Mucosa of descending colon (tissue), 3 donors: ENCODE measurements around the gene RGS7. TPM values are rescaled to one million over a fixed set of nuclear protein-coding genes. Genes with fewer than 3 reads are reported as not detected.
"Not testable (repeated sequence)": the region's sequence is repeated elsewhere in the genome, so short reads cannot be mapped to it uniquely, and the experiment has no call there.

Experiments
- ATAC-seq: fragments of 200-7000 bp; cut with Tn5 transposase; one replicate; pipeline ENCODE4 v1.9.1; 2020; ENCODE audit warnings: mild to moderate bottlenecking, moderate library complexity
- DNase-seq, 3 donors: peaks; one replicate each; pipeline ENCODE4 v3.0.0-alpha.2; 2020
- H3K36me3 ChIP-seq: fragments of 200-600 bp; one replicate; pipeline ENCODE4 v1.8.0; 2021; ENCODE audit warnings: low read depth, mild to moderate bottlenecking
- H3K4me1 ChIP-seq: fragments of 200-600 bp; one replicate; pipeline ENCODE4 v1.8.0; 2021; ENCODE audit warnings: low read depth, mild to moderate bottlenecking
- H3K4me3 ChIP-seq: fragments of 200-600 bp; one replicate; pipeline ENCODE4 v1.8.0; 2021; ENCODE audit warnings: mild to moderate bottlenecking
- H3K9me3 ChIP-seq: fragments of 200-600 bp; one replicate; pipeline ENCODE4 v1.8.0; 2021; ENCODE audit warnings: mild to moderate bottlenecking
- CTCF ChIP-seq: fragments of 200-600 bp; IDR thresholded peaks from one replicate; pipeline ENCODE4 v1.8.0; 2022; ENCODE audit warnings: antibody characterized with exemption, mild to moderate bottlenecking
- intact Hi-C, 2 donors: fragments of 100-400 bp; cut with DNase I in 1 of 2; cut with micrococcal nuclease in 1 of 2; formaldehyde crosslinking; loops; one replicate each; pipeline versions ENCODE4 v1.11.0 to v1.11.1; 2022; cut with DNase I, micrococcal nuclease
- total RNA-seq, 3 donors: library from RNA; stranded (reverse); fragmentation: NEBNext Ultra II Directional in 2 of 3; extraction: Animal tissue kit (Norgen Biotek cat#: 25700) in 2 of 3; gene quantifications; one replicate each; pipeline versions ENCODE4 v1.2.1 to v1.2.4, GENCODE V29; 2021 to 2023
- donor health status: DM: no; HTN: no; CAD: no; lungs with moderate emphysema.
- donor health status: DM: no; HTN: no; CAD: no.
- donor health status: DM: no; HTN: yes; CAD: no.

RGS7 gene
- total RNA-seq, 3 donors from 2014 or later, result 0.51 TPM; not detected in 2

GRCh38 chr1:241177660-241178059, 179.3 kb downstream of the RGS7 start:
- TF ChIP-seq CTCF, result no peak
- Histone ChIP-seq H3K36me3 (no peaks in the 10 kb centered on the region), H3K9me3 (no peaks in the 10 kb centered on the region), H3K4me3 (no peak overlapping the region), H3K4me1 (no peaks in the 10 kb centered on the region)
- ATAC-seq (no peak), DNase-seq (no peak)
- intact Hi-C loops, result no loop called here

- no peak for TF ChIP-seq CTCF
- no peaks in the 10 kb centered on the region for H3K4me1 ChIP-seq
Measured at GRCh38 chr1:241172486-241172885, 184.5 kb downstream of the RGS7 start.

GRCh38 chr1:241171991-241172390, 185.0 kb downstream of the RGS7 start:
- Histone ChIP-seq H3K4me3 (no peak overlapping the region), H3K4me1 (no peaks in the 10 kb centered on the region), H3K9me3 (no peaks in the 10 kb centered on the region), H3K36me3 (no peaks in the 10 kb centered on the region)
- intact Hi-C loops, result no loop called here
- TF ChIP-seq CTCF, result no peak
- ATAC-seq (no peak), DNase-seq (no peak)

More at GRCh38 chr1:241172486-241172885, 184.5 kb downstream of the RGS7 start:
- no peaks in the 10 kb centered on the region for H3K36me3 ChIP-seq
- ATAC-seq, result no peak
- no peaks in the 10 kb centered on the region for H3K9me3 ChIP-seq
- intact Hi-C loops, result no loop called here
- no peak for DNase-seq
- H3K4me3 ChIP-seq, result no peak overlapping the region

GRCh38 chr1:241167121-241167630, 189.8 kb downstream of the RGS7 start:
- TF ChIP-seq CTCF, result no peak
- no peak overlapping the region for H3K4me3 ChIP-seq
- DNase-seq (no peak), ATAC-seq (no peak)
- intact Hi-C loops, result no loop called here
- H3K9me3 ChIP-seq, result no peaks in the 10 kb centered on the region
- no peaks in the 10 kb centered on the region for H3K4me1 ChIP-seq
- no peaks in the 10 kb centered on the region for H3K36me3 ChIP-seq

- intact Hi-C loops, result no loop called here
- TF ChIP-seq CTCF, result no peak
- Histone ChIP-seq H3K4me1 (no peaks in the 10 kb centered on the region), H3K4me3 (no peak overlapping the region), H3K36me3 (no peaks in the 10 kb centered on the region), H3K9me3 (no peaks in the 10 kb centered on the region)
- DNase-seq (no peak), ATAC-seq (no peak)
Measured at GRCh38 chr1:241166625-241167024, 190.4 kb downstream of the RGS7 start.

- H3K9me3 ChIP-seq, intact Hi-C loops, H3K4me3 ChIP-seq, H3K4me1 ChIP-seq, H3K36me3 ChIP-seq, DNase-seq, ATAC-seq: not testable (repeated sequence)
Measured at GRCh38 chr1:241165256-241165655, 191.7 kb downstream of the RGS7 start.
